ENCODE measurements around the gene C1orf122.
"Not testable (repeated sequence)": the region's sequence is repeated elsewhere in the genome, so short reads cannot be mapped to it uniquely, and the experiment has no call there.

C1orf122 gene

DNA sequence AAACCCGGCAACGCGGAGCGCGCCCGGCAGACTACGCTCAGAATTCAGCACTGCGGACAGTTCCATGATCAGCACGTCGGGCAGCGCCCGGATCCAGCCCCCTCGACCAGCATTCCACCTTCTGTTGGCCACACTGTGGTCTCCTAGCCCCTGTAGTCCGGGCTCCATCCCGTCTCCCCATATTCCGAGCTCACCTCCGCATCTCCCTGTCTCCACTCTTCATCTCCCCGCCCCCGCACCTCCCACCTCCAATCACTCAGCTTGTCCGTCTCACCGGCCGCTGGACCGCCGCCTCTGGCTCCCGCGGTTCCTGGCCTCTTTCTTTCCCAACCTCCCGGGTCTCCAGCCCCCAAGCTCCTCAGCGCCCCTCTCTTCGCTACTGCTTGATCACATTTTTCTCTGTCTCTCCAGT is 43.2 kb upstream of the C1orf122 start:
- Histone ChIP-seq H3K4me2 (ENCODE audit: low read length) (no peak overlapping the region), H3K4me1 (ENCODE audit: control insufficient read depth, low read depth, low read length) (no peaks in the 10 kb centered on the region), H3K56ac (ENCODE audit: low read length) (no peak overlapping the region), H3K4ac (ENCODE audit: low read depth, low read length) (no peak overlapping the region), H3K27ac (ENCODE audit: low read depth, low read length) (no peak overlapping the region), H4K5ac (ENCODE audit: low read length) (no peak overlapping the region), H3K4me3 (ENCODE audit: low read length) (no peak overlapping the region), H3K27me3 (ENCODE audit: insufficient read depth, low read length, poor library complexity) (peaks cover 35% of the 10 kb centered on the region), H2BK120ac (ENCODE audit: low read depth, low read length) (no peak overlapping the region), H4K8ac (ENCODE audit: low read depth, low read length) (no peak overlapping the region), H2AK5ac (ENCODE audit: low read length) (no peak overlapping the region), H3K23ac (ENCODE audit: low read length) (no peak overlapping the region), H2BK5ac (ENCODE audit: low read length) (no peak overlapping the region), H2BK15ac (replicated peaks; ENCODE audit: low read depth) (no peak overlapping the region), H3K79me1 (ENCODE audit: low read length) (no peaks in the 10 kb centered on the region), H3K79me2 (ENCODE audit: control insufficient read depth, insufficient read depth, low read length) (no peaks in the 10 kb centered on the region), H3K9ac (ENCODE audit: low read length) (no peak overlapping the region), H3K18ac (ENCODE audit: low read length) (no peak overlapping the region), H3K36me3 (ENCODE audit: control insufficient read depth, insufficient read depth, low read length) (no peaks in the 10 kb centered on the region)
- peak; percentile 74 for DNase-seq
- no CpG with 5 or more reads among the region's 29 CpGs for WGBS (ENCODE audit: extremely low coverage, insufficient coverage, low lambda C conversion rate)

- H3K79me1 ChIP-seq (ENCODE audit: low read length): no peaks in the 10 kb centered on the region
- no peak within 1 kb of the TSS for H2BK120ac ChIP-seq (ENCODE audit: low read depth, low read length)
- no peaks in the 10 kb centered on the region for H3K4me1 ChIP-seq (ENCODE audit: control insufficient read depth, low read depth, low read length)
- H3K79me2 ChIP-seq (ENCODE audit: control insufficient read depth, insufficient read depth, low read length): no peaks in the 10 kb centered on the region
- no peaks in the 10 kb centered on the region for H3K36me3 ChIP-seq (ENCODE audit: control insufficient read depth, insufficient read depth, low read length)
- no peak within 1 kb of the TSS for H3K4me3 ChIP-seq (ENCODE audit: low read length)
- H2BK5ac ChIP-seq (ENCODE audit: low read length): no peak within 1 kb of the TSS
- no peak within 1 kb of the TSS for H3K4ac ChIP-seq (ENCODE audit: low read depth, low read length)
- no peak within 1 kb of the TSS for H3K27ac ChIP-seq (ENCODE audit: low read depth, low read length)
- no peak within 1 kb of the TSS for H4K8ac ChIP-seq (ENCODE audit: low read depth, low read length)
- no peak within 1 kb of the TSS for H2BK15ac ChIP-seq (replicated peaks; ENCODE audit: low read depth)
- H2AK5ac ChIP-seq (ENCODE audit: low read length): no peak within 1 kb of the TSS
- DNase-seq: peak; percentile 45
- H3K23ac ChIP-seq (ENCODE audit: low read length): no peak within 1 kb of the TSS
- H4K5ac ChIP-seq (ENCODE audit: low read length): no peak within 1 kb of the TSS
- H3K27me3 ChIP-seq (ENCODE audit: insufficient read depth, low read length, poor library complexity): peaks cover 35% of the 10 kb centered on the region
- no peak within 1 kb of the TSS for H3K18ac ChIP-seq (ENCODE audit: low read length)
- H3K56ac ChIP-seq (ENCODE audit: low read length): no peak within 1 kb of the TSS
- WGBS (ENCODE audit: extremely low coverage, insufficient coverage, low lambda C conversion rate): no CpG with 5 or more reads among the region's 33 CpGs
- no peak within 1 kb of the TSS for H3K9ac ChIP-seq (ENCODE audit: low read length)
- H3K4me2 ChIP-seq (ENCODE audit: low read length): no peak within 1 kb of the TSS
These were observed 42.6 kb upstream of the C1orf122 start, which contains the start of gene EPHA10 for GRCh38 chr1:37764888-37765441. Gene EPHA10, minus strand, starts transcription at chr1:37765120. Its CDS starts 54 bp downstream, at chr1:37765066.

GRCh38 chr1:37765916-37766664 is 41.5 kb upstream of the C1orf122 start:
- H3K27me3 ChIP-seq (ENCODE audit: insufficient read depth, low read length, poor library complexity): peaks cover 32% of the 10 kb centered on the region
- no peak overlapping the region for H2BK120ac ChIP-seq (ENCODE audit: low read depth, low read length)
- no peaks in the 10 kb centered on the region for H3K79me1 ChIP-seq (ENCODE audit: low read length)

DNA sequence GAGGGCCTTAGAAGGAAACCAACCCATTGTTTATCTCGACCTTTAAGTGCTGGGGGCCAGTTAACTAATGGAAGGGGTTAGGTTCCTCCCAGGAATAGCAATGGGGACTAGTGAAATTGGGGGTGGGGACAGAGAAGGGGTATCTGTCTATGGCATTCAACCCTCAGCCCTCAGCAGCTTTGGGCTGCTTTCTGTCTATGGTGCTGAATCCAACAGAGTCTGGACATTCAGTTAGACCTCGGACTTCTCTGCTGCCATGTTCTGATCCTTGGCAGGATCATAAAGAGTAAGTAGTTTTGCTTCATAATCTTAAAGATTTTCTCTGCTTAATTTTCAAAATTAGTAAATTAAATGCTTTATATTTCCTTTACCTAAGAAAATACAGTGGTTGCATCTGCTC is 40.1 kb upstream of the C1orf122 start:
- no peak overlapping the region for H3K18ac ChIP-seq (ENCODE audit: low read length)
- H2BK5ac ChIP-seq (ENCODE audit: low read length): no peak overlapping the region
- H3K4me2 ChIP-seq (ENCODE audit: low read length): no peak overlapping the region
- no peak overlapping the region for H3K56ac ChIP-seq (ENCODE audit: low read length)
- no peak overlapping the region for H4K5ac ChIP-seq (ENCODE audit: low read length)
- no peak overlapping the region for H3K23ac ChIP-seq (ENCODE audit: low read length)
- H2AK5ac ChIP-seq (ENCODE audit: low read length): no peak overlapping the region
- no peak overlapping the region for H2BK15ac ChIP-seq (replicated peaks; ENCODE audit: low read depth)
- H3K79me2 ChIP-seq (ENCODE audit: control insufficient read depth, insufficient read depth, low read length): no peaks in the 10 kb centered on the region
- H3K9ac ChIP-seq (ENCODE audit: low read length): no peak overlapping the region
- no CpG with 5 or more reads among the region's 2 CpGs for WGBS (ENCODE audit: extremely low coverage, insufficient coverage, low lambda C conversion rate)
- H3K36me3 ChIP-seq (ENCODE audit: control insufficient read depth, insufficient read depth, low read length): no peaks in the 10 kb centered on the region
- H3K4me3 ChIP-seq (ENCODE audit: low read length): no peak overlapping the region
- no peak overlapping the region for H4K8ac ChIP-seq (ENCODE audit: low read depth, low read length)
- peaks cover 32% of the 10 kb centered on the region for H3K27me3 ChIP-seq (ENCODE audit: insufficient read depth, low read length, poor library complexity)
- H3K79me1 ChIP-seq (ENCODE audit: low read length): no peaks in the 10 kb centered on the region
- H3K4me1 ChIP-seq (ENCODE audit: control insufficient read depth, low read depth, low read length): no peaks in the 10 kb centered on the region
- H2BK120ac ChIP-seq (ENCODE audit: low read depth, low read length): no peak overlapping the region
- DNase-seq: no peak
- H3K27ac ChIP-seq (ENCODE audit: low read depth, low read length): no peak overlapping the region
- H3K4ac ChIP-seq (ENCODE audit: low read depth, low read length): no peak overlapping the region

More at GRCh38 chr1:37765916-37766664, 41.5 kb upstream of the C1orf122 start:
- Histone ChIP-seq H3K79me2 (ENCODE audit: control insufficient read depth, insufficient read depth, low read length) (no peaks in the 10 kb centered on the region), H3K4ac (ENCODE audit: low read depth, low read length) (no peak overlapping the region), H3K56ac (ENCODE audit: low read length) (no peak overlapping the region), H3K18ac (ENCODE audit: low read length) (no peak overlapping the region), H3K23ac (ENCODE audit: low read length) (no peak overlapping the region), H4K8ac (ENCODE audit: low read depth, low read length) (no peak overlapping the region), H4K5ac (ENCODE audit: low read length) (no peak overlapping the region), H2BK15ac (replicated peaks; ENCODE audit: low read depth) (no peak overlapping the region), H3K4me2 (ENCODE audit: low read length) (no peak overlapping the region), H3K4me3 (ENCODE audit: low read length) (no peak overlapping the region), H3K4me1 (ENCODE audit: control insufficient read depth, low read depth, low read length) (no peaks in the 10 kb centered on the region), H3K9ac (ENCODE audit: low read length) (no peak overlapping the region), H3K27ac (ENCODE audit: low read depth, low read length) (no peak overlapping the region), H2AK5ac (ENCODE audit: low read length) (no peak overlapping the region), H2BK5ac (ENCODE audit: low read length) (no peak overlapping the region), H3K36me3 (ENCODE audit: control insufficient read depth, insufficient read depth, low read length) (no peaks in the 10 kb centered on the region)
- no CpG with 5 or more reads among the region's 27 CpGs for WGBS (ENCODE audit: extremely low coverage, insufficient coverage, low lambda C conversion rate)
- no peak for DNase-seq

- H3K27me3 ChIP-seq (ENCODE audit: insufficient read depth, low read length, poor library complexity); DNase-seq; H3K27ac ChIP-seq (ENCODE audit: low read depth, low read length); H3K4ac ChIP-seq (ENCODE audit: low read depth, low read length); H4K8ac ChIP-seq (ENCODE audit: low read depth, low read length); H3K4me2 ChIP-seq (ENCODE audit: low read length); H3K79me2 ChIP-seq (ENCODE audit: control insufficient read depth, insufficient read depth, low read length); H4K5ac ChIP-seq (ENCODE audit: low read length); H3K56ac ChIP-seq (ENCODE audit: low read length); H2BK5ac ChIP-seq (ENCODE audit: low read length); H3K23ac ChIP-seq (ENCODE audit: low read length); H3K79me1 ChIP-seq (ENCODE audit: low read length); H2BK120ac ChIP-seq (ENCODE audit: low read depth, low read length); H3K4me3 ChIP-seq (ENCODE audit: low read length); H2AK5ac ChIP-seq (ENCODE audit: low read length); H3K4me1 ChIP-seq (ENCODE audit: control insufficient read depth, low read depth, low read length); H3K36me3 ChIP-seq (ENCODE audit: control insufficient read depth, insufficient read depth, low read length); H2BK15ac ChIP-seq (replicated peaks; ENCODE audit: low read depth); H3K18ac ChIP-seq (ENCODE audit: low read length); H3K9ac ChIP-seq (ENCODE audit: low read length): not testable (repeated sequence)
These were observed 36.1 kb upstream of the C1orf122 start for GRCh38 chr1:37771440-37771839.
